ENCODE measurements around the gene CIB2. TPM values are rescaled to one million over a fixed set of nuclear protein-coding genes. Genes with fewer than 3 reads are reported as not detected.
A peak's percentile ranks its signal among the peaks of the same experiment; 100 is the strongest.

Gene CIB2
- total RNA-seq, 1 donor from 2014 or later: 10.1 TPM

GRCh38 chr15:78073046-78073787 is 58.0 kb downstream of the CIB2 start:
- H3K4me3 ChIP-seq (ENCODE audit: low read depth, low read length): no peak overlapping the region
- TF ChIP-seq CTCF (conservative IDR thresholded peaks at IDR 0.05; ENCODE audit: low read depth, low read length): no peak
- no peak for DNase-seq (ENCODE audit: low read depth)

- no peak overlapping the region for H3K4me3 ChIP-seq (ENCODE audit: low read depth, low read length)
- TF ChIP-seq CTCF (conservative IDR thresholded peaks at IDR 0.05; ENCODE audit: low read depth, low read length): no peak
- DNase-seq (ENCODE audit: low read depth): no peak
Measured at GRCh38 chr15:78072080-78072892, 59.0 kb downstream of the CIB2 start.

GRCh38 chr15:78071383-78071782 is 59.9 kb downstream of the CIB2 start:
- no peak for TF ChIP-seq CTCF (conservative IDR thresholded peaks at IDR 0.05; ENCODE audit: low read depth, low read length)
- DNase-seq (ENCODE audit: low read depth): no peak
- no peak overlapping the region for H3K4me3 ChIP-seq (ENCODE audit: low read depth, low read length)

- no peak overlapping the region for H3K4me3 ChIP-seq (ENCODE audit: low read depth, low read length)
- no peak for DNase-seq (ENCODE audit: low read depth)
- TF ChIP-seq CTCF (conservative IDR thresholded peaks at IDR 0.05; ENCODE audit: low read depth, low read length): no peak
Measured at GRCh38 chr15:78070049-78070700, 61.1 kb downstream of the CIB2 start.

GRCh38 chr15:78069462-78070029 is 61.7 kb downstream of the CIB2 start:
- TF ChIP-seq CTCF (conservative IDR thresholded peaks at IDR 0.05; ENCODE audit: low read depth, low read length): no peak
- H3K4me3 ChIP-seq (ENCODE audit: low read depth, low read length): no peak overlapping the region
- no peak for DNase-seq (ENCODE audit: low read depth)

- no peak overlapping the region for H3K4me3 ChIP-seq (ENCODE audit: low read depth, low read length)
- peak; percentile 15 for TF ChIP-seq CTCF (conservative IDR thresholded peaks at IDR 0.05; ENCODE audit: low read depth, low read length)
- DNase-seq (ENCODE audit: low read depth): no peak
Measured at GRCh38 chr15:78069052-78069414, 62.2 kb downstream of the CIB2 start.

Data from epithelial cell of proximal tubule (primary cell).